ENCODE data around the gene SLC25A26.

- TF ChIP-seq CTCF (IDR thresholded peaks at IDR 0.05), result no peak
- no peak for TF ChIP-seq REST (IDR thresholded peaks at IDR 0.05; ENCODE audit: insufficient read depth in 1 of 2, low read depth in 2 of 2, low read length in 1 of 2)
- no peak for TF ChIP-seq POLR2AphosphoS5 (IDR thresholded peaks at IDR 0.05; ENCODE audit: low read depth, low read length)
- no peak for TF ChIP-seq SIN3A (IDR thresholded peaks at IDR 0.05; ENCODE audit: borderline replicate concordance, insufficient read depth, low read depth, low read length)
- TF ChIP-seq TCF7L2 (IDR thresholded peaks at IDR 0.05; ENCODE audit: low read depth, low read length), result no peak
These were observed 183.4 kb downstream of the SLC25A26 start for GRCh38 chr3:66404197-66404596.
